HepG2 (cell line): ENCODE results near the gene EMP2. TPM values are rescaled to one million over a fixed set of nuclear protein-coding genes. Genes with fewer than 3 reads are reported as not detected.

Experiments used
- EED ChIP-seq: sonication (generic); formaldehyde crosslinking; IDR thresholded peaks from 2 replicates; pipeline ENCODE4 v1.5.0; 2020; ENCODE audit warnings: mild to moderate bottlenecking, missing genetic modification reagents
- FOXA3 ChIP-seq: IDR thresholded peaks from 2 replicates; pipeline ENCODE4 v1.6.1; 2016; ENCODE audit warnings: missing genetic modification reagents, missing compliant biosample characterization
- FOXP1 ChIP-seq, 2 experiments: fragments of 450-650 bp in 1 of 2; IDR thresholded peaks; 2 replicates each; pipeline ENCODE4 v1.6.1; 2017 to 2018; ENCODE audit warnings: antibody characterized with exemption in 1 of 2
- LCORL ChIP-seq, 2 experiments: fragments of 450-650 bp in 1 of 2; sonication (generic) in 1 of 2; formaldehyde crosslinking in 1 of 2; IDR thresholded peaks; 2 replicates each; pipeline versions ENCODE4 v1.5.0 to v1.6.1; 2017 to 2020; ENCODE audit warnings: antibody characterized with exemption in 1 of 2, missing genetic modification reagents in 1 of 2
- MAZ ChIP-seq, 2 experiments: sonication (generic) in 1 of 2; formaldehyde crosslinking in 1 of 2; IDR thresholded peaks; 2 replicates each; pipeline versions ENCODE4 v1.5.0 to v1.6.1; 2012 to 2020; ENCODE audit warnings: low read depth in 2 of 2, mild to moderate bottlenecking in 2 of 2, borderline replicate concordance in 1 of 2, improper control_type of control experiment in 1 of 2, low read length in 1 of 2, missing genetic modification reagents in 1 of 2, moderate library complexity in 1 of 2
- MYC ChIP-seq: sonication (generic); formaldehyde crosslinking; IDR thresholded peaks from 2 replicates; pipeline ENCODE4 v1.9.0; 2021; ENCODE audit warnings: missing genetic modification reagents, borderline replicate concordance
- NR2F6 ChIP-seq, 2 experiments: IDR thresholded peaks; 2 replicates each; pipeline ENCODE4 v1.6.1; 2016; ENCODE audit warnings: antibody characterized with exemption in 1 of 2, mild to moderate bottlenecking in 1 of 2
- SAFB2 ChIP-seq: sonication (generic); formaldehyde crosslinking; IDR thresholded peaks from 2 replicates; pipeline ENCODE4 v1.5.1; 2020; ENCODE audit warnings: missing genetic modification reagents, low read depth, mild to moderate bottlenecking, borderline replicate concordance
- SMARCC2 ChIP-seq: fragments of 450-650 bp; IDR thresholded peaks from 2 replicates; pipeline ENCODE4 v1.6.1; 2017; ENCODE audit warnings: antibody characterized with exemption, mild to moderate bottlenecking
- TARDBP ChIP-seq: sonication (generic); formaldehyde crosslinking; IDR thresholded peaks from 2 replicates; pipeline ENCODE4 v1.8.0; 2022; ENCODE audit warnings: mild to moderate bottlenecking, missing genetic modification reagents
- ZBTB26 ChIP-seq: IDR thresholded peaks from 2 replicates; pipeline ENCODE4 v1.6.1; 2016; ENCODE audit warnings: missing compliant biosample characterization, missing genetic modification reagents, borderline replicate concordance
- ZBTB49 ChIP-seq: sonication (generic); formaldehyde crosslinking; IDR thresholded peaks from 2 replicates; pipeline ENCODE4 v1.4.0; 2020; ENCODE audit warnings: missing genetic modification reagents, borderline replicate concordance
- ZBTB7B ChIP-seq: sonication (generic); formaldehyde crosslinking; IDR thresholded peaks from 2 replicates; pipeline ENCODE4 v1.4.0; 2020; ENCODE audit warnings: missing genetic modification reagents
- ZFX ChIP-seq: sonication (generic); formaldehyde crosslinking; IDR thresholded peaks from 2 replicates; pipeline ENCODE4 v1.4.0; 2020; ENCODE audit warnings: mild to moderate bottlenecking, low read depth, missing genetic modification reagents, moderate library complexity
- ZNF136 ChIP-seq: sonication (generic); formaldehyde crosslinking; IDR thresholded peaks from 2 replicates; pipeline ENCODE4 v1.8.1; 2022; ENCODE audit warnings: low read depth, mild to moderate bottlenecking, moderate library complexity, missing genetic modification reagents
- ZNF142 ChIP-seq: sonication (generic); formaldehyde crosslinking; IDR thresholded peaks from 2 replicates; pipeline ENCODE4 v1.4.0; 2020; ENCODE audit warnings: missing genetic modification reagents
- ZNF253 ChIP-seq: sonication (generic); formaldehyde crosslinking; IDR thresholded peaks from 2 replicates; pipeline ENCODE4 v1.8.0; 2022; ENCODE audit warnings: mild to moderate bottlenecking, missing genetic modification reagents, borderline replicate concordance
- ZNF619 ChIP-seq: sonication (generic); formaldehyde crosslinking; IDR thresholded peaks from 2 replicates; pipeline ENCODE4 v1.4.0; 2020; ENCODE audit warnings: mild to moderate bottlenecking, missing genetic modification reagents
- ZNF839 ChIP-seq: sonication (generic); formaldehyde crosslinking; IDR thresholded peaks from 2 replicates; pipeline ENCODE4 v1.4.0; 2020; ENCODE audit warnings: missing genetic modification reagents, mild to moderate bottlenecking, borderline replicate concordance
- ZNF850 ChIP-seq: sonication (generic); formaldehyde crosslinking; conservative IDR thresholded peaks from 2 replicates; pipeline ENCODE4 v1.9.0; 2021; ENCODE audit warnings: mild to moderate bottlenecking, missing genetic modification reagents
- polyA plus RNA-seq, 8 experiments: library from polyadenylated mRNA; depleted of rRNA in 3 of 8; stranded (reverse) in 7 of 8; unstranded in 1 of 8; fragments of >200 nt; fragmentation: Illumina TruSeq in 4 of 8; extraction: Trizol in 4 of 8; gene quantifications; 2 replicates each; pipeline versions ENCODE4 v1.2.1 to v1.2.3, GENCODE V29; 2011 to 2016; ENCODE audit warnings: low read depth in 4 of 8, missing spikeins in 1 of 8, mixed read lengths in 1 of 8; ENCODE audit not compliant: insufficient read depth in 1 of 8
- total RNA-seq, 5 experiments: library from RNA; depleted of rRNA; stranded (reverse); fragments of >200 nt; fragmentation: Illumina TruSeq; extraction: Trizol; gene quantifications; 2 replicates each; pipeline ENCODE4 v1.2.3, GENCODE V29; 2016; ENCODE audit warnings: low read depth in 1 of 5

Gene EMP2
- total and polyA plus RNA-seq, 2 of the 13 experiments (the other 11 are each of a cell fraction or from before 2014, with no cell fraction given) = 24.6 to 91.2 TPM

GRCh38 chr16:10612649-10613179, 32.3 kb upstream of the EMP2 start (continued):
- TF ChIP-seq ZNF136 (CRISPR knock-in tag) (0 out of 2 replicates have a peak, but pooled peaks have one; percentile 35), ZBTB49 (CRISPR knock-in tag) (no peak), ZFX (peak; percentile 45), EED (CRISPR knock-in tag) (peak; percentile 54; the same call in 1 of the 2 replicates), ZNF619 (no peak), MYC (CRISPR knock-in tag) (peak; percentile 23; the same call in 1 of the 2 replicates), SAFB2 (CRISPR knock-in tag) (no peak), FOXA3 (CRISPR knock-in tag) (peak; percentile 79), NR2F6 (IDR thresholded peaks at IDR 0.05) (no peak), NR2F6 (CRISPR knock-in tag; IDR thresholded peaks at IDR 0.05) (peak; percentile 23; the same call in 1 of the 2 replicates), ZNF253 (no peak), TARDBP (CRISPR knock-in tag) (no peak), FOXP1 (IDR thresholded peaks at IDR 0.05) (no peak), FOXP1 (CRISPR knock-in tag; IDR thresholded peaks at IDR 0.05) (peak; percentile 76), ZNF839 (CRISPR knock-in tag) (0 out of 2 replicates have a peak, but pooled peaks have one; percentile 23), ZNF850 (CRISPR knock-in tag) (no peak), ZBTB26 (CRISPR knock-in tag) (peak; percentile 74), LCORL (IDR thresholded peaks at IDR 0.05) (no peak), LCORL (CRISPR knock-in tag; IDR thresholded peaks at IDR 0.05) (peak; percentile 85), MAZ (IDR thresholded peaks at IDR 0.05; ENCODE audit: borderline replicate concordance, low read depth, low read length) (no peak), MAZ (CRISPR knock-in tag; IDR thresholded peaks at IDR 0.05; ENCODE audit: low read depth) (no peak), SMARCC2 (no peak), ZBTB7B (no peak), ZNF142 (CRISPR knock-in tag) (no peak)
